HG03457 (cell line): ENCODE data around the gene ZNF385B.
A peak's percentile ranks its signal among the peaks of the same experiment; 100 is the strongest.
"Not testable (repeated sequence)": the region's sequence is repeated elsewhere in the genome, so short reads cannot be mapped to it uniquely, and the experiment has no call there.

Experiments used
- ATAC-seq: cut with Tn5 transposase; IDR thresholded peaks from one replicate; pipeline ENCODE4 v1.9.1; 2021; ENCODE audit warnings: moderate number of reproducible peaks; ENCODE audit not compliant: unreplicated experiment

ZNF385B gene

GRCh38 chr2:179805001-179805400 is 56.4 kb downstream of the ZNF385B start:
- no peak for ATAC-seq

- no peak for ATAC-seq
These were observed 57.2 kb downstream of the ZNF385B start for GRCh38 chr2:179804206-179804605.

GRCh38 chr2:179802051-179802882 is 59.1 kb downstream of the ZNF385B start:
- ATAC-seq = no peak

DNA sequence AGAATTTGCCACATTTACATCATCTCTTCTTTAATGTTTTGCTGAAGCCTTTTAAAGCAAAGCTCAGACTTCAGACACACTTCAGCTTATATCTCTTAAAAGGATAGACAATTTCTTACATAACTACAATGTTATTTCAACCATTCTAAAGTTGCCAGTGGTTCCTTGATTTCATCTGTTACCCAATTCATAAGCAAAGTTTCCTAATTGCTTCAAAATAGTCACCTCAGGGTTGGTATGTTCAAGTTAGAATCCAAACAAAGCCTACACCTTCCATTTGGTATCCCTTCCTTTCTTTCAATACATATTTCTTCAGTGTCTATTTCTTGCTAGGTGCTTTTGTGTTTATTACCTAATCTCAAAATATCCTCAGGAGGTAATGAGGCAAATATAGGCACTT is 60.6 kb downstream of the ZNF385B start:
- ATAC-seq = no peak

- ATAC-seq = no peak
These were observed 65.0 kb downstream of the ZNF385B start for GRCh38 chr2:179796213-179797007.

DNA sequence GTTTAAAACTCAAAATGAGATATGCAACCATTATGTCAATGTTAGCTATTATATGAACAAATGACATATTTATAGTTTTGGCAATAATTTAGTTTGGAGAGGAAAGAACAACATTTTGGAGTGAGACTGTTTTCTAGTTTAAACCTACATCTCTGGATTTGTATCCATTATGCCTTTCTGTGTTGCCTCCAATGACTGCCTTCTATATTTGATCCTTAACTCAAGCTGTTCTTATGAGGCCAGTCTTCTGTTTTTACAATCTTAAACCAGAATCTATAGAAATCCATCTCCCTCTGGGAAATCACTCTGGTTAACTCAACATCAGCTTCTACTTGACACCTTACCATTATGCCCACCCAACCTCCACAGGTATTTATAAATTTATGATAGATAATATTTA is 67.5 kb downstream of the ZNF385B start:
- ATAC-seq = no peak

GRCh38 chr2:179793238-179793637 is 68.2 kb downstream of the ZNF385B start:
- no peak for ATAC-seq

DNA sequence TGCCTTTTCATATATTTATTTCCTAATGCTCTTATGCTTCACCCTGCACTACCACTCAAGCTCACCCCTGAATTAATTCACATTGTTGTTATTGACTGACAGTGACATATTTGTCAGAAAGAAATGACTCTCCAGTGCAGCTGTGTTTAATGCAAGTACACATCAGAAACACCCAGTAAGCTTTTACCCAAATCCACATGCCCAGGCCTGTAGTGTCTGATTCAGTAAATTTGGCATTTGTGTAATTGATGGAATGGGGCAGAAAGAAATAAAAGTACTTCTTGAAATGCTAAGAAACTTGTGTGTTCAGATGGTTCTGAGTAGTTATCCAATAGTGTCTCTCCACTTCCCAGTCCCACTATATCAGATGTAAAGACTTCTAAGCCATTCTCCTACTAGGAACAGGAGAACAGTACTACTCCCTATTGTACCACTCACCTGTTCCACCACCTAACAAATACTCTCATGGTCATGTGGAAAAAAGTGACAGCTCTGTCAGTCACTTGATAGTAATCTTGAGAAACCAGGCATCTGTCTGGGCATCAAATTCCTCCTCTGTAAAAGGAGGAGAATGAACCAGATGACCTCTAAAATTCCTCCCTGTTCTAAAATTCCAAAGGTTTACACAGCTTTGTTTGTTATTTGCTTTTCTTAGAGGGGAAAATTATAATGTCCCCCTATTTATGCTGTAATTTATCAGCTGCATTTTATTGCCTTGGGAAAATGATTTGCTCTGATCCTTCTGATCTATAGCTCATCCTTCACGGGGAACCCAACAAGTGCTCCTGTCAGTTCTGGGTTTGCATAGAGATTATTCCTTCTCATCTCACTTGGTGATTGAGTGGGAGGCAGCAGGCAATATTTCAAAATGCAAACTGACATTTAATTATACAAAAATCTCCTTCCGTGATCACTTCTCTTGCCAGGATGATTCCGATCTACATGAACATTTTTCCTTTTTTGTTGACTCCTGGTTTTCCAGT is 70.9 kb downstream of the ZNF385B start:
- ATAC-seq = no peak

DNA sequence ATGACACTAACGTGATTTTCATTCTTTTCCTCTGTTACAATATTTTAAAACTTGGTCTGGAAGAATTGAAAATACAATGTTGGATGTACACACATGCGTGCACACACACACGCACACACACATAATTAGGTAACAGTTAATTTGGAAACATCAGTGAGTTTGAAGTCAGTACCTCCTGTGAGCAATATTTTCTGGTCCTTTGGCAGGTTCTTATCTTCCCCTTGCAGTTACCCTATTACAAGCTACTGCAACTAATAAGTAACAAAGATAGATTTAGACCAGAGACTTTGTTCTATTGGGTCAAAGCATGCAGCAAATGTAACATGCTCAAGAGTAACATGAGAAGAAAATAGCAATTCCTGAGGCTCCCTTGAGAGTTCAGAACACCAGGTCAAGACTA is 73.3 kb downstream of the ZNF385B start:
- ATAC-seq = no peak

GRCh38 chr2:179787601-179788000 is 73.8 kb downstream of the ZNF385B start:
- ATAC-seq = no peak

GRCh38 chr2:179785902-179786301 is 75.5 kb downstream of the ZNF385B start:
- no peak for ATAC-seq

GRCh38 chr2:179782346-179782745 is 79.1 kb downstream of the ZNF385B start:
- ATAC-seq = not testable (repeated sequence)

DNA sequence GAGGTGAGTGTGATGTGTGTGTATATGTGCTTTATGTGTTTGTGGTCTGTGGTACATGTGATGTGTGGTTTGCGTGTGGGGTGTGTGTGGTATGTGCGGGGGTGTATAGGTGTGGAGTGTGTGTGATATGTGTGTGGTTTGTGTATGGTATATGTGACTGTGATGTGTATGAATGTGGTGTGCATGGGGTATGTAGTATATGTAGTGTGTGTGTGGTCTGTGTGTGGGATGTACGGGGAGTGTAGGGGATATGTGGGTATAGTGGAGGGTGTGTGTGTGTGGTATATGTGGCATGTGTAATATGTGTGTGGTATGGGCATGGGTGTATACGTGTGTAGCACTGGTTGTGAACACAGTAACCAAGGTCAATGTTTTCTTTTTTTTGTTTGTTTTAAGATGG is 87.4 kb downstream of the ZNF385B start:
- no peak for ATAC-seq

- ATAC-seq = no peak
These were observed 89.1 kb downstream of the ZNF385B start for GRCh38 chr2:179772346-179772745.

DNA sequence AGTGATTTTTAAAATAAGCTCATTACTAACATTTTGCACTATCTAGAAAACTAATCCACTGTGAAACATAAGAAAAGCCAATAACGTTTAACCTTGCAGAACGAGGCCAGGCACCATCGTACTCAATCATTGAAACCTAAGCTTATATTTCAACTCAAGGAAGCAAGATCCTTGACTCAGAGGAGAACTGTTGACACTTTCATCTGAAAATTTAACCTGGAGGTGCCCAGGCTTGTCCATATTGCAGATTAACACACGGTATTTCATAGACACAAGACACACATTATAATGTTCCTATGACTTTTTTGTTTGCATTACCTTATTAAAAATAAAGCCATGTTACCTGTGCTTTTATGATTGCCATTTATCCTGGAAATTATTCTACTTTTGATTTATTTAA is 89.6 kb downstream of the ZNF385B start:
- ATAC-seq = no peak

DNA sequence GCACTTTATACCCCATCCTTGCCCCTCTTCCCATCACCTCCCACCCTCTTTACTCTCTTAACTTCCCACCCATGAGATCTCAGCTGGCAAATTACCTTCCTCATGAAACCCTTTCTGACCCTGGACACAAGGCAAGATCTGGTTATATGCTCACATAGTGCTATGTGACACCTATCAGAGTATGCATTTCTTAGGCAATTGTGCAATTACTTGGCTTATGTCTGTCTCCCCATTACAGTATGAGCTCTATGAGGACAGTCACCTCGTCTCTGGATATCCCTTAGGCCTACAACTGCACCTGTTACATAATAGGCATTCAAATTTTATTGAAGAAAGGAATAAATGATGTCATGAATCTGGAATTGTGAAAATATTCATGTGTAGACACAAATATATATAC is 91.4 kb downstream of the ZNF385B start:
- no peak for ATAC-seq

DNA sequence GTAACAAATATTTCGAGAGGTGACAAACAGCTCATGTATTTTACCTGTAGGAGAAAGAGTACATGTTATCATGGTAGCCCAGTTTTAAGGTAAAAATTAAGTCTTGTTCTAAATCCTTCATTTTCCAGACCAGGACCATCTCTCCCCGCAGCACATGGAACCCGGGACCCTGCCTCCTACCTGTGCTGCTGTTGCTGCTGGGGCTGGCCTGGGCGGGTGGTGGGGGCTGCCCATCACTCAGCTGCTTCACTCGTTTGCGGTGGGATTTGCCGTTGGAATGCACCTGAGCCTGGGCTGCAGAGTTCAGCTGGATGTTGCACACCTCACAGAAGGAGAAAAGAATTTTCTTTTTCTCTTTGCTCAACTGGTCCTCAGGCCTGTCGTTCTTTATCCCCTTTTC is 92.1 kb downstream of the ZNF385B start:
- no peak for ATAC-seq

DNA sequence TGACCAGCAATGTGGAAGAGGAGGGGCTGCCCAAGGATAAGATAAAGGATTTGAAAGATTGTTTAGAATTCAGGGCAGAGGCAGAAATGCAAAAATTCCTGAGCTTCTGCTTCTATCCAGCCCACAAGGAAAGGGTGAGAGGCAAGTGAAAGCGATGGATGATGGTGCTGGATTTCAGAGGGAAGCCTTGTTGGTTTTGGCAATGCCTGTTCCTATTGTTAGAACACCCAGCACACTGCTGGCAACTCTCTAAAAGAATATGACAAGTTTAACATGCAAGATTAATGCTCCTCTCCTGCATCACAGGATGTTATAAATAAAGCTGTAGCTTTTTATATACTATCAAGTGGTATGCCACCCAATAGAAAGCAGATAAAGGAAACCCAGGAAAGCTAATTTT is 92.6 kb downstream of the ZNF385B start:
- ATAC-seq = no peak

DNA sequence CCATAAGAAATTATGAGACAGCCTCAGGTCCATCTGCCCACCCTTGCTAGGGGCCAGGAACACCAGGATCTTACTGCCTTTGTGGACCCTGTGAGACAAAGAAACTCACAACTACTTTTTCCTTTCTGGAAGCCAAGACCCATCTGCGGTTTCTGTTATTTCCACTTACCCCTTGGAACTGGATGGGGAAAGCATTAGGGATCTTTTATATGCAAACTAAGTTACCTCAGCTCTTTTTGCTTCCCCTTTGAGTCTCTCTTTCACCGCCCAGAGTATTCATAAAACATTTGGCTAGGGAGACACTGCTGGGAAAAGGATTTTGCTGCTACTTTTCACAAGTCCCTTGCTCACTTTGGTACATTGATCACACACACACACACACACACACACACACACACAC is 95.7 kb downstream of the ZNF385B start:
- no peak for ATAC-seq

DNA sequence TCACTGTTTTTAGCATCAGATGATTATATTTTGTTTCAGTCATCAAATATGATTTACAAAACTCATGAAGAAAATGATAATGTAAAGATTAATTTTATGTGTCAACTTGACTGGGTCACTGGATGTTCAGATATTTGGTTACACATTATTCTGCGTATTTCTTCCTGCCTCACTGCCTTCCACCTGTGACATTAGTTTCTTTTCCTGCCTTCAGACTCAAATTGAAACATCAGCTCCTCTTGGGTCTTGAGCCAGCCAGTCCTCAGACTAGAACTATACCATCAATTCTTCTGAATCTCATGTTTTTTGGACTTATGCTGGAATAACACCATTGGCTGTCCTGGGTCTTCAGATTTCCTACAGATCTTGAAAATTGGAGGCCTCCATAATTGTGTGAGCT is 96.7 kb downstream of the ZNF385B start:
- ATAC-seq = peak; percentile 76

DNA sequence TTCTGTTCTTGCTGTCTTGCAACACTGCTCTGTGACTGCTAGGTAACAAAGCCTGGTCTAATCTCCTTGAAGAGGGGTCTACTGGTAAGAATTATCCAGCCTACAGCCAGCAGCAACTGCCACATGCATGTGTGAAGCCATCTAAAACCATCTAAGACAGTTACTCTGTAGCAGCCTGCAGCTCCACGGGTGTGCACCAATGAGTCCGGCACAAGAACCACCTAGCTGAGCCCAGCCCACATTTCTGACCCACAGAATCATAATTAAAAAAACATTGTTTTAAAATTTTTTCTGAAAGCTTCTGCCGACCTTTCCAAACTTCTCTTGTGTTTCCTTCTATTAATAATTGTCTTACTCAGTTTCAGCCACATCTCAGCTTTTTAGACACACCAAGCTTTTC is 102.8 kb downstream of the ZNF385B start:
- ATAC-seq = no peak
